ENCODE results near the gene MKKS. TPM values are rescaled to one million over a fixed set of nuclear protein-coding genes. Genes with fewer than 3 reads are reported as not detected.

Gene MKKS
- total RNA-seq (10 to 100 TPM in 5 of 7 donors, 1 to 10 TPM in 2; 7.7 to 15.9 (median 15.0) TPM), polyA plus RNA-seq (10 to 100 TPM; 14.9 to 21.9 TPM)
- long read RNA-seq, donor 1, full-length matches to known transcripts = 115 of 140 reads
- long read RNA-seq, donor 1, partial matches to known transcripts = 12 of 140 reads
- long read RNA-seq, donor 1, other reads (novel, unspliced or antisense) = 13 of 140 reads
- long read RNA-seq, donor 2, full-length matches to known transcripts = 11 of 144 reads
- long read RNA-seq, donor 2, partial matches to known transcripts = 133 of 144 reads
- long read RNA-seq, donor 2, other reads (novel, unspliced or antisense) = 0 of 144 reads
- long read RNA-seq, donor 3, full-length matches to known transcripts = 61 of 94 reads
- long read RNA-seq, donor 3, partial matches to known transcripts = 25 of 94 reads
- long read RNA-seq, donor 3, other reads (novel, unspliced or antisense) = 8 of 94 reads

- intact Hi-C loops (cut with DNase I) = loop anchor here in 1 of 4 donors (5.0 to 10.0 kb wide), 2 partner anchors 217 to 241 kb away; partner anchors contain the start of genes JAG1 and SNAP25
- H3K9me3 ChIP-seq = no peaks in the 10 kb centered on the region
- 1% methylated on average over 72 to 73 of the region's 73 CpGs for WGBS, 3 donors
- TF ChIP-seq CTCF (IDR thresholded peaks at IDR 0.05) (peak in 1 of 3 donors; percentile 54), POLR2A (IDR thresholded peaks at IDR 0.05) (peak; percentile 35), EP300 (IDR thresholded peaks at IDR 0.05) (no peak)
- H3K4me3 ChIP-seq = peak within 1 kb of the TSS; percentile 54
- no peaks in the 10 kb centered on the region for H3K36me3 ChIP-seq
- no peaks in the 10 kb centered on the region for H3K27me3 ChIP-seq
- peak; percentile 89 to 94 (median 92) for DNase-seq
- peaks cover 7% of the 10 kb centered on the region for H3K4me1 ChIP-seq (ENCODE audit: insufficient read depth)
- H3K27ac ChIP-seq = peak within 1 kb of the TSS; percentile 78 to 83
Measured at GRCh38 chr20:10433623-10434466, at the start of gene MKKS. MKKS (minus strand) TSS chr20:10434222; CDS start chr20:10413514, 20,708 bp downstream.

GRCh38 chr20:10483691-10484090 is 49.7 kb upstream of the MKKS start:
- H3K9me3 ChIP-seq = no peaks in the 10 kb centered on the region
- TF ChIP-seq POLR2A (IDR thresholded peaks at IDR 0.05) (no peak), CTCF (IDR thresholded peaks at IDR 0.05) (no peak), EP300 (IDR thresholded peaks at IDR 0.05) (no peak)

GRCh38 chr20:10481676-10482075 is 47.7 kb upstream of the MKKS start:
- Histone ChIP-seq H3K9me3 (no peaks in the 10 kb centered on the region), H3K27ac (no peak overlapping the region), H3K4me3 (no peak overlapping the region), H3K36me3 (no peaks in the 10 kb centered on the region), H3K4me1 (ENCODE audit: insufficient read depth) (no peaks in the 10 kb centered on the region), H3K27me3 (no peaks in the 10 kb centered on the region)
- TF ChIP-seq POLR2A (IDR thresholded peaks at IDR 0.05) = no peak
- no peak for TF ChIP-seq EP300 (IDR thresholded peaks at IDR 0.05)
- TF ChIP-seq CTCF (IDR thresholded peaks at IDR 0.05) = no peak
- 69 to 94% (median 84%) methylated on average over 5 of the region's 5 CpGs for WGBS, 3 donors
- intact Hi-C loops (cut with DNase I) = no loop called here
- no peak for DNase-seq

More at GRCh38 chr20:10483691-10484090, 49.7 kb upstream of the MKKS start:
- Histone ChIP-seq H3K27ac (no peak overlapping the region), H3K4me3 (no peak overlapping the region), H3K4me1 (ENCODE audit: insufficient read depth) (no peaks in the 10 kb centered on the region), H3K36me3 (no peaks in the 10 kb centered on the region), H3K27me3 (no peaks in the 10 kb centered on the region)
- 89 to 95% (median 92%) methylated on average over 2 of the region's 2 CpGs for WGBS, 3 donors
- DNase-seq = no peak
- intact Hi-C loops (cut with DNase I) = no loop called here

GRCh38 chr20:10478930-10479329 is 44.9 kb upstream of the MKKS start:
- 81 to 92% (median 82%) methylated on average over 4 of the region's 4 CpGs for WGBS, 3 donors
- no peak for DNase-seq
- intact Hi-C loops (cut with DNase I) = loop anchor here in 1 of 4 donors (10.0 kb wide), 1 partner anchor 166 kb away; no protein-coding TSS in a partner anchor
- TF ChIP-seq POLR2A (IDR thresholded peaks at IDR 0.05) = no peak
- TF ChIP-seq CTCF (IDR thresholded peaks at IDR 0.05) = no peak
- TF ChIP-seq EP300 (IDR thresholded peaks at IDR 0.05) = no peak
- Histone ChIP-seq H3K4me3 (no peak overlapping the region), H3K4me1 (ENCODE audit: insufficient read depth) (no peaks in the 10 kb centered on the region), H3K9me3 (no peaks in the 10 kb centered on the region), H3K27me3 (no peaks in the 10 kb centered on the region), H3K27ac (no peak overlapping the region), H3K36me3 (no peaks in the 10 kb centered on the region)
